PC-9 (cell line): ENCODE data around the gene RYR2.

Source experiments
- CTCF ChIP-seq: fragments of 200-600 bp; sonication (generic); conservative IDR thresholded peaks from 2 replicates; pipeline ENCODE4 v1.6.1; 2017; ENCODE audit warnings: mixed run types, antibody characterized with exemption, mild to moderate bottlenecking, moderate library complexity
- EZH2 ChIP-seq: fragments of 200-600 bp; sonication (generic); IDR thresholded peaks from 2 replicates; pipeline ENCODE4 v1.8.0; 2017; ENCODE audit warnings: antibody characterized with exemption, low read depth

DNA sequence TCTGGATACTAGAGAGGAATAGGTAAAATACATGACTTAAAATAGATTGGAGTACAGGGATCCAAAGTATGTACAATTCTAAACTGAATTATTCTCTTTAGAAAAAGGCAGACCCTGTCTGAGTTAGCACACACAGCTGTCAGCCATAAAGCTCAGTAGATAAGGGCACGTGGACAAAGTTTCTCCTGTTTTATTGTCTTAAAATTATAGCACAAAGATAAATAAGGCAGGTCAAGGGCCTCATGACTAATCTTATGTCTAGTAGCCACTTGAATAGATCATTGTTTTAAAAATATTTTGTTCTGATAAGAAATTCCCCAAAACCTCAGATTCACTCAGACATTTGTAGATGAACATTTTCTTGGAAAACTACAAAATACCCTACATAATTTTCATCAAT lies 643.6 kb downstream of the RYR2 start:
- TF ChIP-seq CTCF (no peak), EZH2 (no peak)
